Transverse colon (tissue), 4 donors: ENCODE data around the gene TARS3. TPM values are rescaled to one million over a fixed set of nuclear protein-coding genes. Genes with fewer than 3 reads are reported as not detected.

Source experiments
- DNase-seq: peaks from one replicate; pipeline ENCODE4 v3.0.0-alpha.2; 2019
- H3K27ac ChIP-seq, 4 donors: fragments of 200-600 bp; sonication (generic); 2 replicates each; pipeline ENCODE4 v1.5.1; 2016 to 2018; ENCODE audit warnings: inconsistent platforms in 4 of 4
- H3K27me3 ChIP-seq: fragments of 200-600 bp; sonication (generic); 2 replicates; pipeline ENCODE4 v1.5.1; 2017; ENCODE audit warnings: inconsistent platforms
- H3K36me3 ChIP-seq, 4 donors: fragments of 200-600 bp; sonication (generic); 2 replicates each; pipeline ENCODE4 v1.5.1; 2017 to 2019; ENCODE audit warnings: inconsistent platforms in 4 of 4
- H3K4me1 ChIP-seq, 4 donors: fragments of 200-600 bp; sonication (generic); 2 replicates each; pipeline ENCODE4 v1.5.1; 2017 to 2020; ENCODE audit warnings: inconsistent platforms in 4 of 4
- H3K4me3 ChIP-seq, 4 donors: fragments of 200-600 bp; sonication (generic); 1 replicate in 1 of 4; 2 replicates in 3 of 4; pipeline versions ENCODE4 v1.5.1 to v1.6.1; 2017 to 2019; ENCODE audit warnings: inconsistent platforms in 4 of 4
- H3K9me3 ChIP-seq, 2 donors: fragments of 200-600 bp; sonication (generic); 2 replicates each; pipeline ENCODE4 v1.5.1; 2017 to 2019; ENCODE audit warnings: inconsistent platforms in 2 of 2
- CTCF ChIP-seq, 5 experiments: fragments of 200-600 bp in 3 of 5; fragments of 450-650 bp in 2 of 5; sonication (generic) in 3 of 5; IDR thresholded peaks; 1 replicate in 2 of 5; 2 replicates in 3 of 5; pipeline ENCODE4 v1.5.1; 2016 to 2017; ENCODE audit warnings: antibody characterized with exemption in 5 of 5, inconsistent platforms in 3 of 5, mild to moderate bottlenecking in 2 of 5, moderate library complexity in 1 of 5
- EP300 ChIP-seq: sonication (generic); formaldehyde crosslinking; IDR thresholded peaks from one replicate; pipeline ENCODE4 v1.6.1; 2017; ENCODE audit warnings: antibody characterized with exemption, low read depth
- POLR2A ChIP-seq: fragments of 450-650 bp; IDR thresholded peaks from one replicate; pipeline ENCODE4 v1.6.1; 2016; ENCODE audit warnings: antibody characterized with exemption, mild to moderate bottlenecking, moderate library complexity
- POLR2AphosphoS5 ChIP-seq, 3 donors: sonication (generic); formaldehyde crosslinking; IDR thresholded peaks; one replicate each; pipeline ENCODE4 v1.6.1; 2016; ENCODE audit warnings: antibody characterized with exemption in 3 of 3
- WGBS, 2 donors: methylation state at CpG; one replicate each; pipeline ENCODE4 v1.1.5; 2018; ENCODE audit warnings: low coverage in 1 of 2; 5-methylcytosine and 5-hydroxymethylcytosine counted together
- in situ Hi-C, 4 donors: fragments of 200-750 bp; cut with MboI; loops; one replicate each; pipeline versions ENCODE4 v1.15.0 to v1.15.1; 2017; ENCODE audit warnings: low sequenced_read_pairs in 3 of 4, low pct_ligation_motif_present in 1 of 4, low pct_unique_long_range_greater_than_20kb in 1 of 4
- intact Hi-C: fragments of 100-400 bp; cut with DNase I; formaldehyde crosslinking; loops from one replicate; pipeline ENCODE4 v1.15.1; 2023; ENCODE audit warnings: low total_unique reads
- total RNA-seq, 4 donors: library from RNA; depleted of rRNA; stranded (reverse); fragments of >200 nt; gene quantifications; one replicate each; pipeline ENCODE4 v1.1.0, GENCODE V29; 2016

TARS3 gene
- total RNA-seq, 4 donors from 2014 or later: 11.7 to 55.7 (median 15.0) TPM

- Histone ChIP-seq H3K4me3 (no peak overlapping the region), H3K27me3 (no peaks in the 10 kb centered on the region), H3K36me3 (no peaks in the 10 kb centered on the region), H3K9me3 (no peaks in the 10 kb centered on the region), H3K4me1 (no peaks in the 10 kb centered on the region), H3K27ac (no peak overlapping the region)
- TF ChIP-seq CTCF (IDR thresholded peaks at IDR 0.05): no peak
- TF ChIP-seq EP300: no peak
- no peak for TF ChIP-seq POLR2A
- TF ChIP-seq POLR2AphosphoS5 (IDR thresholded peaks at IDR 0.05): no peak
- intact Hi-C loops: no loop called here
- WGBS, 2 donors: 80 to 83% methylated on average over 3 of the region's 3 CpGs
- no peak for DNase-seq
- in situ Hi-C loops: no loop called here
These were observed 8.5 kb upstream of the TARS3 start for GRCh38 chr15:101732772-101733171.

DNA sequence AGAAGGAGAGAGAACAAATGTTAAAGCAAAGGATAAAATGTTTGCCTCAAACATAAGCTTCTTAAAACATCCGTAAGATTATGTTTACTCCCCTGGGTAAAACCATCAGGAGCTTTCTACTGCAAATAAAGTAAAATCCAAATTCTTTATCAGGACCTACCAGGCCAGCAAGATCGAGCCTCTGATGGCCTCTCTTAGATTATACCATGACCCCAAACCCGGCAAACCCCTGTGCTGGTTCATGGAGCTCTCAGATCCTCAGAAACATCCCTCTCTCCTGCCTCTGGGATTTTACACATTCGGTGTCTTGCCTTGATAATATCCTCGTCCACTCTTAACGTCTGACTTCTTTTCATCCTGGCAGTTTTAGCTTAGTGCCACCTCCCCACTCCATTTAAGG is 7.5 kb upstream of the TARS3 start:
- H3K27ac ChIP-seq: no peak overlapping the region
- DNase-seq: no peak
- intact Hi-C loops (no loop called here), in situ Hi-C loops (no loop called here)
- no peaks in the 10 kb centered on the region for H3K4me1 ChIP-seq
- no peaks in the 10 kb centered on the region for H3K9me3 ChIP-seq
- no peak overlapping the region for H3K4me3 ChIP-seq
- no peak for TF ChIP-seq EP300
- TF ChIP-seq POLR2A: no peak
- TF ChIP-seq CTCF (IDR thresholded peaks at IDR 0.05): no peak
- no peak for TF ChIP-seq POLR2AphosphoS5 (IDR thresholded peaks at IDR 0.05)
- no peaks in the 10 kb centered on the region for H3K36me3 ChIP-seq
- no peaks in the 10 kb centered on the region for H3K27me3 ChIP-seq
- 44 to 69% methylated on average over 3 to 6 of the region's 6 CpGs for WGBS, 2 donors

- intact Hi-C loops (no loop called here), in situ Hi-C loops (no loop called here)
- no peak for TF ChIP-seq EP300
- no peak for TF ChIP-seq POLR2A
- no peak for TF ChIP-seq POLR2AphosphoS5 (IDR thresholded peaks at IDR 0.05)
- no peak for TF ChIP-seq CTCF (IDR thresholded peaks at IDR 0.05)
- WGBS, 2 donors: 75% methylated on average over 1 of the region's 1 CpG; no CpG with 5 or more reads in 1 of the 2 donors
- Histone ChIP-seq H3K36me3 (no peaks in the 10 kb centered on the region), H3K4me3 (no peak overlapping the region), H3K27ac (no peak overlapping the region), H3K4me1 (peaks cover 5 to 13% (median 12%) of the 10 kb centered on the region in 4 donors), H3K27me3 (no peaks in the 10 kb centered on the region), H3K9me3 (no peaks in the 10 kb centered on the region)
- DNase-seq: no peak
These were observed 2.9 kb upstream of the TARS3 start for GRCh38 chr15:101727186-101727585.

GRCh38 chr15:101725073-101725472 is 800 bp upstream of the TARS3 start:
- Histone ChIP-seq H3K27me3 (no peaks in the 10 kb centered on the region), H3K4me3 (no peak overlapping the region), H3K36me3 (peaks cover 0 to 18% (median 7%) of the 10 kb centered on the region in 4 donors), H3K4me1 (peaks cover 5 to 13% (median 12%) of the 10 kb centered on the region in 4 donors), H3K27ac (peak overlapping the region in 2 of 4 donors; percentile 59 to 97), H3K9me3 (no peaks in the 10 kb centered on the region)
- 50 to 71% methylated on average over 2 of the region's 2 CpGs for WGBS, 2 donors
- in situ Hi-C loops: no loop called here
- intact Hi-C loops: no loop called here
- no peak for DNase-seq
- TF ChIP-seq EP300 (no peak), CTCF (IDR thresholded peaks at IDR 0.05) (no peak), POLR2AphosphoS5 (IDR thresholded peaks at IDR 0.05) (no peak), POLR2A (no peak)
